ENCODE data around the gene LCLAT1.

The LCLAT1 gene

GRCh38 chr2:30656079-30656478 is 209.0 kb downstream of the LCLAT1 start:
- Histone ChIP-seq H3K4me1 (no peaks in the 10 kb centered on the region), H3K27me3 (ENCODE audit: control insufficient read depth, insufficient read depth, low read length) (no peaks in the 10 kb centered on the region)
- TF ChIP-seq CTCF (IDR thresholded peaks at IDR 0.05) = no peak

DNA sequence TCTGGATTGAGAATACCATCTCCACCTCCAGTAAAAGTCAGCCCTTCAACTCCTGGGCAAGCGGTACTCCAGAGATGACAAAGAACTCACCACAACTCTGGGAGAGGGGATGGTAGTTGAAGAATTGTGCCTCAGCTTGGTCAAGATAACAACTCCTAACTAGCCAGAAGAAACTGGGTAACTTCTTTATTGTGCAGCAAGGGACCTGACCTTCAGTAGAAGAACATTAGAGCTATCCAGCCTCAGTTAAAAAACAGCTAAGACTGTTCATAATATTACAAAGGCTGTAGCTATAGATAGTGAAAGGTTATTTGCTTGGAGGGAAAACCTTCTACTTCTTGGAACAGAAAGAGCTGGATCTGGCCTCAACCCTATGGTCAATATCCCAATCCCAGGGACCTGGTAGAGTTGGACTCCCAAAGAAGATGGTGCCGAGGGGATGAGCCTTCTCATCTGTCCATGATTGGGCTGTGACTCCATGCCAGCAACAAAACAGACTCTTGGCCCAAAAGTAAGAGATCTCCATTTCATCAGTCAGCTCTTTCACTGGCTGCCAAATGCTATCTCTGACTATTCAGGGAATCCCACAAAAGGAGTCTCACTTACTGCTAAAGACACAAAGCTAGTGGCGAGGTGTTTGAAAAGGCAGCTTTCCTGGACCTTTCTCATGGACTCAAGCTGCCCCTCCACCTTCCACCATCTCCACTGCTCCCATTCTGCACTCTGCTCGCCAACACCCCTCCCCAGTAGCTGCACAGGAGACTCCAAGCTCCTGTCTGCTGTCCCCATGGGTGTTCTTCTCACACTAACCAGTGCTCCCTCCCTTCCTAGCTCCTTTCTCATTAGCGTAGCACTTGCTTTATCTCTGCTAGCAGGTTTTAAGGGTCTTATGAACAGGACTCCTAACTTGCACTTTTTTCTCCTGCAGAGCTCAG is 214.4 kb downstream of the LCLAT1 start:
- Histone ChIP-seq H3K27me3 (ENCODE audit: control insufficient read depth, insufficient read depth, low read length) (no peaks in the 10 kb centered on the region), H3K36me3 (ENCODE audit: control insufficient read depth, insufficient read depth, low read length) (no peaks in the 10 kb centered on the region), H3K4me1 (no peaks in the 10 kb centered on the region), H3K79me2 (no peaks in the 10 kb centered on the region), H2AFZ (no peak overlapping the region), H3K4me3 (ENCODE audit: low read depth, low read length) (no peak overlapping the region), H3K4me2 (ENCODE audit: low read length) (no peak overlapping the region), H3K9me3 (ENCODE audit: control insufficient read depth, low read length) (no peaks in the 10 kb centered on the region), H3K9ac (no peak overlapping the region), H3K27ac (no peak overlapping the region)
- no peak for TF ChIP-seq CTCF (IDR thresholded peaks at IDR 0.05)

More at GRCh38 chr2:30656079-30656478, 209.0 kb downstream of the LCLAT1 start:
- H3K9ac ChIP-seq = no peak overlapping the region
- H3K9me3 ChIP-seq (ENCODE audit: control insufficient read depth, low read length) = no peaks in the 10 kb centered on the region
- H3K4me2 ChIP-seq (ENCODE audit: low read length) = no peak overlapping the region
- no peaks in the 10 kb centered on the region for H3K36me3 ChIP-seq (ENCODE audit: control insufficient read depth, insufficient read depth, low read length)
- no peak overlapping the region for H2AFZ ChIP-seq
- H3K79me2 ChIP-seq = no peaks in the 10 kb centered on the region
- H3K4me3 ChIP-seq (ENCODE audit: low read depth, low read length) = no peak overlapping the region
- H3K27ac ChIP-seq = no peak overlapping the region

- Histone ChIP-seq H2AFZ (no peak overlapping the region), H3K27ac (no peak overlapping the region), H3K36me3 (ENCODE audit: control insufficient read depth, insufficient read depth, low read length) (no peaks in the 10 kb centered on the region), H3K4me1 (no peaks in the 10 kb centered on the region), H3K4me3 (ENCODE audit: low read depth, low read length) (no peak overlapping the region), H3K79me2 (no peaks in the 10 kb centered on the region), H3K27me3 (ENCODE audit: control insufficient read depth, insufficient read depth, low read length) (no peaks in the 10 kb centered on the region), H3K4me2 (ENCODE audit: low read length) (no peak overlapping the region), H3K9me3 (ENCODE audit: control insufficient read depth, low read length) (no peaks in the 10 kb centered on the region), H3K9ac (no peak overlapping the region)
- TF ChIP-seq CTCF (IDR thresholded peaks at IDR 0.05) = no peak
Observed at GRCh38 chr2:30662268-30663131, 215.5 kb downstream of the LCLAT1 start.

DNA sequence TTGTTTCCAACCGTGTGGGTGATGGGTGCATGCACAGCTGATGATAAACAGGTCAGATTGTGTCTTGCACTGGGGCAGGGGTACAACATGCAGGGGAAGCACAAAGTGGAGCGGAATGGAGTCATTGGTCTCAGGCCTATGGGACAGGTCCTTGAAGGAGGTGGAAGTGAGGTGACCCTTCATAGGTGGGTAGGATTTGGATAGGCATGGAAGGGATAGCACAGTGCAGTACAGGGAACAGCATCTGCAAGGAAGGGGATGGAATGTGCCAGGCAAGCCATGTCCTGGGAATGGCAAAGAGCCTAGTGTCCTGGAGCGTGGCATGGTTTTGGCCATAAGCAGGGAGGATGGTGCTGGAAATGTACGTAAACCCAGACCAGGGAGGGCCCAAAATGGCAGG is 216.3 kb downstream of the LCLAT1 start:
- no peak overlapping the region for H2AFZ ChIP-seq
- H3K4me2 ChIP-seq (ENCODE audit: low read length) = no peak overlapping the region
- no peaks in the 10 kb centered on the region for H3K27me3 ChIP-seq (ENCODE audit: control insufficient read depth, insufficient read depth, low read length)
- H3K79me2 ChIP-seq = no peaks in the 10 kb centered on the region
- H3K4me3 ChIP-seq (ENCODE audit: low read depth, low read length) = no peak overlapping the region
- no peak for TF ChIP-seq CTCF (IDR thresholded peaks at IDR 0.05)
- no peaks in the 10 kb centered on the region for H3K9me3 ChIP-seq (ENCODE audit: control insufficient read depth, low read length)
- H3K36me3 ChIP-seq (ENCODE audit: control insufficient read depth, insufficient read depth, low read length) = no peaks in the 10 kb centered on the region
- no peaks in the 10 kb centered on the region for H3K4me1 ChIP-seq
- H3K9ac ChIP-seq = no peak overlapping the region
- H3K27ac ChIP-seq = no peak overlapping the region
